NCI-H2196 (cell line): ENCODE data around the gene SNAP47.
"Not testable (repeated sequence)": the region's sequence is repeated elsewhere in the genome, so short reads cannot be mapped to it uniquely, and the experiment has no call there.

Source experiments
- DNase-seq: peaks from one replicate; lab custom pipeline; 2025; ENCODE audit not compliant: unreplicated experiment; lab: John Stamatoyannopoulos, UW

The SNAP47 gene, protein sequence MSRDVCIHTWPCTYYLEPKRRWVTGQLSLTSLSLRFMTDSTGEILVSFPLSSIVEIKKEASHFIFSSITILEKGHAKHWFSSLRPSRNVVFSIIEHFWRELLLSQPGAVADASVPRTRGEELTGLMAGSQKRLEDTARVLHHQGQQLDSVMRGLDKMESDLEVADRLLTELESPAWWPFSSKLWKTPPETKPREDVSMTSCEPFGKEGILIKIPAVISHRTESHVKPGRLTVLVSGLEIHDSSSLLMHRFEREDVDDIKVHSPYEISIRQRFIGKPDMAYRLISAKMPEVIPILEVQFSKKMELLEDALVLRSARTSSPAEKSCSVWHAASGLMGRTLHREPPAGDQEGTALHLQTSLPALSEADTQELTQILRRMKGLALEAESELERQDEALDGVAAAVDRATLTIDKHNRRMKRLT

DNA sequence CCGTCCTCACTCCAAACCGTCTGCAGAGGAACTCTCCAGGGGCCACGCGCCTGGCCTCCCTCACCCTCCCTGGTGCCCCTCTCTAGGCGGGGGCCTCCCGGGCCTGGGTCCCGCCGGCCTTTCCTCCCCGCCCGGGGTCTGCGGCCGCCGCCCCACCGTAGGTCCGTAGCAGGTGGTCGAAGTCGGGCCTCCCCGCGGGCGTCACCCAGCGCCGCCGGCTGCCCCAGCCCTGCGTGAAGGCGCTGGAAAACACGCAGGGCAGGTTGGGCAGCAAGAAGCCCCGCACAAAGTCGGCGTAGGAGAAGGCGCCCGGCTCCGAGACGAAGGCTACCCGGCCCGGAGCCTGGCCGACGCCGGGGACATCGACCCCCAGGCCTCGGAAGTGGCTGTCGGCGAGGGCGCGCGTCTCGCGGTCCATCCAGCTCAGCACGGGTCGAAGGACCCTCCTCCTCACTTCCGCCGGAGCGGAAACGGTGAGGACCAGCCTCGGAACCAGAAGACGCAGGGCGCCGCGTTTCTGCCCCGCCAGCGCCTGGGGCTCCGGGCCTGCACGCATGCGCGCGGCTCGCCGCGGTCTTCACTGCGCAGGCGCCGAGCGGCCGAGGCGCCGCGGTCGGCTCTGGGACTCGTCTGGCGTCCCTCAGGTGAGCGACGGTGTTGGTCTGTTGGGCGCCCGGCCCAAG, at the start of gene SNAP47, which contains the start of gene JMJD4:
TSS of gene SNAP47 (plus strand) at position 580 of the 683 bp plus-strand sequence. CDS start 12,302 bp downstream, outside the sequence.
TSS of gene JMJD4 (minus strand) at position 447 of the 683 bp plus-strand sequence. CDS start at position 418, 29 bp downstream.
- DNase-seq: peak; percentile 92

DNA sequence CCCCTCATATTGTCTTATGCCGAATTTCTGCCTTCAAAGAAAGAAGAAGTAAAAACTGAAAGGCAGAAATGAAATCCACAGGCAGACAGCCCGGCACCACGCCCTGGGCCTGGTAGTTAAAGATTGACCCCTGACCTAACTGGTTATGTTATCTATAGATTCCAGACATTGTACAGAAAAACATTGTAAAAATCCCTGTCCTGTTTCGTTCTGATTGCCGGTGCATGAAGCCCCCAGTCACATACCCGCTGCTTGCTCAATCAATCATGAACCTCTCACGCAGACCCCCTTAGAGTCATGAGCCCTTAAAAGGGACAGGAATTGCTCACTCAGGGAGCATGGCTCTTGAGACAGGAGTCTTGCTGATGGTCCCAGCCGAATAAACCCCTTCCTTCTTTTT, 49.4 kb upstream of the SNAP47 start:
- no peak for DNase-seq

DNA sequence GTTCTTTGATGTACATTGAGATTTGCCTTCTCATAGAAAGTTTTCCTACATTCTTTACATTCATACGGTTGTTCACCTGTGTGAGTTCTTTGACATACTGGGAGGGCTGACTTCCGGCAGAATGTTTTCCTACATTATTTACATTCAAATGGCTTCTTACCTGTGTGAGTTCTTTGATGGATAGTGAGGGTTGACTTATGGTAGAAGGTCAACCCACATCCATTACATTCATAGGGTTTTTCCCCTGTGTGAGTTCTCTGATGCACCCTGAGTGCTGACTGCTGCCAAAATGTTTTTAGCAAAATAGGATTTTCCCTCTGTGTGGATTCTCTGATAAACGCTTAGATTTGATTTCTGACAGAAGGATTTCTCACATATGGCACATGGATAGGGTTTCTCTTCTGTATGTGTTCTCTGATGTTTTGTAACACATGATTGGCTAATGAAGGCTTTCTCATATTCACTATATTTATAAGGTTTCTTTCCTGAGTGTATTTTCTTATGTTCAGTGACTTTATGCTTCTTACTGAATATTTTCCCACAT, 37.8 kb upstream of the SNAP47 start:
- no peak for DNase-seq

DNA sequence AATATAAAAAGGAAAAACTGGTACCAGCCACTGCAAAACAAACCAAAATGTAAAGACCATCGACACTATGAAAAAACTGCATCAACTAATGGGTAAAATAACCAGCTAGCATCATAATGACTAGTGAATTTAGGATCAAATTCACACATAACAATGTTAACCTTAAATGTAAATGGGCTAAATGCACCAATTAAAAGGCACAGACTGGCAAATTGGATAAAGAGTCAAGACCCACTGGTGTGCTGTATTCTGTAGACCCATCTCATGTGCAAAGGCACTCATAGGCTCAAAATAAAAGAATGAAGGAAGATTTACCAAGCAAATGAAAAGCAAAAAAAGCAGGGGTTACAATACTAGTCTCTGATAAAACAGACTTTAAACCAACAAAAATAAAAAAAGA, 33.6 kb upstream of the SNAP47 start:
- not testable (repeated sequence) for DNase-seq

DNA sequence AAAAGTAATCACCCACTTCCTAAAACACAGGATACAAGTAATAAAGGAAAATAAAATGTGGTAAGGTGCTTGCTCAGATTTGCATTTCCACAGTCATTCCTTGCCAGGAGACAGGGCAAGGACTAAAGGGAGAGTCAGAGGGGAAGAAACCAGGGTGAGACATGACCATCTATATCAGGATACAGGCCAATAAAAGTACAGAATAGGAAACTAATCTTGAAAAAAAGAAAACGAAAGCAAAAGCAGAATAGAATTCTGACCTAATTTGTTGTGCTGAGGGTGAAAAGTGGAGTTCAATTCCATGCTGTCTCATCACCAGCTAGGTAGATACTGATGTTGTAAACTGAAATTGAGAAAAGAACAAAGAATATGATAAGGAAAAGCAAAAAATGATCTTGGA, 27.4 kb upstream of the SNAP47 start:
- no peak for DNase-seq

DNA sequence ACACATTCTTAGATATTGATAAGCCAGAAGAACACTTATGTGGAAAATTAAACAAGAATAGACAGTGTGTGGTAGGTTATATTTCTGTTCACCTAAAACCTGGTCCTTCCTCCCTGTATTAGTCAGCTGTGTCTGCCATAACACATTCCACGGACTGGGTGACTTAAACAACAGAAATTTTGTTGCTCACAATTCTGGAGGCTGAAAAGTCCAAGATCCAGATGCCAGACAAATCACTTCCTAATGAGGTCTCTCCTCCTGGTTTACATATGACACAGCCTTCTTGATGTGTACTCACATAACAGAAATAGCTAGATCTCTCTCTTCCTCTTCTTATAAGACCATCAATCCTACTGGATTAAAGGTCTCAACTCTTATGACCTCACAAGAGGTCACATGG, 25.8 kb upstream of the SNAP47 start:
- DNase-seq: no peak

DNA sequence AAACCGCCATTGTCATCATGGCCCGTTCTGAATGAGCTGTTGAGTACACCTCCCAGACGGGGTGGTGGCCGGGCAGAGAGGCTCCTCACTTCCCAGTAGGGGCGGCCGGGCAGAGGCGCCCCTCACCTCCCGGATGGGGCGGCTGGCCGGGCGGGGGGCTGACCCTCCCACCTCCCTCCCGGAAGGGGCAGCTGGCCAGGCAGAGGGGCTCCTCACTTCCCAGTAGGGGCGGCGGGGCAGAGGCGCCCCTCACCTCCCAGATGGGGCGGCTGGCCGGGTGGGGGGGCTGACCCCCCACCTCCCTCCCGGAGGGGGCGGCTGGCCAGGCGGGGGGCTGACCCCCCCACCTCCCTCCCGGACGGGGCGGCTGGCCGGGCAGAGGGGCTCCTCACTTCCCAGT, 24.8 kb upstream of the SNAP47 start:
- DNase-seq: not testable (repeated sequence)

DNA sequence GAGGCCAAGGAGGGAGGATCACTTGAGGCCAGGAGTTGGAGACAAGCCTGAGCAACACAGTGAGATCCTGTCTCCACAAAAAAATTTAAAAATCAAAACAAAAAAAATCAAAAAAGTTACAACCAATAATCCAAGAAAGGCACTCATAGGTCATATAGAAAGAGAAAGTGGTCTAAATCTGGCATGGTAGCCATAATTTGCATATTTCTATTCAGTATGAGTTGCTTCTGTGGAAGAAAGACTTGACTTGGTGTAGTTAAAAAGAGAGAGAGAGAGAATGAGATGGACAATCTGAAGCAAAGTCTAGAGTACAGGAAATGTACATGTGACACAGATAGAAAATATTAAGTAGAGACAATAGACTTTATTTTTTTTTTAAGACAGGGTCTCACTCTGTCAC, 22.6 kb upstream of the SNAP47 start:
- no peak for DNase-seq

DNA sequence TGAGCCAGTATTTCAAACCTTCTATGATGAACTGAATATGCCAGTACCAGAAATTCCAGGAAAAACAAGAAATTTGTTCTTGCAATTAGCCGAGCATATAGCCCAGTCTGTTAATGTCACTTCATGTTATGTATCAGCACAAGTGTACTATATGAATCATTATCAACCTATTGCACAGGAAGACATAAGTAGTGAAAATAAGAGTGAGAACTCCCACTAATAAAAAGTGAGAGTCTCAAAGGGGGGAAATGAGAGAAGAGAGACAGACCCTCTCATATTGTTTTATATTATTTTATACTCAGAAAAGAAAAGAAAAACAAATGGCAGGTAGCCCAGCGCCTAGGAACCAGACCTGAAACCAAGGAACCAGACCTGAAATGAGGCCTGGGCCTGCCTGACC, 16.3 kb upstream of the SNAP47 start:
- no peak for DNase-seq

DNA sequence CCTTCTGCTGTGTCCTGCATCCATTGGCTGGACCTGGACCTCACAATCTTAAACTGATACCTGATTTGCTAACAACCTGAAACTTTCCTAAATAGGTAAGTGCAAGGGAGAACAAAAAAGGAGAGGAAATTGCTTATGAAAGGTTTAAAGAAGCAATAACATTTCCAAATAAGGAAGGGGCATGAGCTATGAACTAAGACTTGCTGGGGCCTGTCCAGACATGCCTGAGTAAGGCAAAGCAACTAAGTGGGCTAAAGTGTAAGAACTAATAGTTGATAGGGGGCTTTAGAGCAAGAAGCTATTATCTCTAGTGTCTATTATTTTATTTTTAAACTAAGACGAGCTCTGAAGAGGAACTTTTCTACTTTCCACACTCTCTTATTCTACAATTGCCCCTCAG, 11.8 kb upstream of the SNAP47 start:
- no peak for DNase-seq

DNA sequence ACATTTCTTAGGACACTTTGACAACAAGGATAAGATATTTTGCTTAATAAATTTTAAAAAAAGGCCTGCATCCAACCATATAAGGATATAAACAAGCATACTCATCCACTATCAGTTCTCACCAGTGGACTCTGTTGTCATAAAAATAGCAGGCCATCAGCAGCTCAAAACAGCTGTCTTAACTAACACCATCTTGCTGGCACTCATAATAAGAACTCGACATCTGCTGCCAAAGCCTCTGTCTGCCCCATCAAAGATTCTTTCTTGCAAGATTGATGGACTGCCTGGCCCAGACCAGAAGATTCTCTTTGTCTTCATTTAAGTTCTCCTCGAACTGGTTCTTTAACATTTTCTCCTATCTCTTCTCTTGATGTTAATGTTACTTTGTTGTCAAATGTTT, 10.2 kb upstream of the SNAP47 start:
- no peak for DNase-seq

DNA sequence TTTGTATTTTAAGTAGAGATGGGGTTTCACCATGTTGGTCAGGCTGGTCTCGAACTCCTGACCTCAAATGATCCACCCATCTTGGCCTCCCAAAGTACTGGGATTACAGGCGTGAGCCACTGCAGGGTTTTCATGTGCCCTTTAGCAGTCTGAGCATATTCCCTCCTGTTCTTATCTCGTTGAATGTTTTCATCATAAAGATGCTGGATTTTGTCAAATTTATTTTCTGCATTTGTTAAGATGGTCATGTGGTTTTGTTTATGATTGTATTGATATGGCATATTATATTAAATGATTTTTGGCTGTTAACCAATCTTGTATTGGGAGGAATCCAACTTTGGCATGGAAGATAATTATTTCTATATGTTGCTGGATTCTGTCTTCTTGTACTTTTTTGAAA, 8.9 kb upstream of the SNAP47 start:
- DNase-seq: no peak

DNA sequence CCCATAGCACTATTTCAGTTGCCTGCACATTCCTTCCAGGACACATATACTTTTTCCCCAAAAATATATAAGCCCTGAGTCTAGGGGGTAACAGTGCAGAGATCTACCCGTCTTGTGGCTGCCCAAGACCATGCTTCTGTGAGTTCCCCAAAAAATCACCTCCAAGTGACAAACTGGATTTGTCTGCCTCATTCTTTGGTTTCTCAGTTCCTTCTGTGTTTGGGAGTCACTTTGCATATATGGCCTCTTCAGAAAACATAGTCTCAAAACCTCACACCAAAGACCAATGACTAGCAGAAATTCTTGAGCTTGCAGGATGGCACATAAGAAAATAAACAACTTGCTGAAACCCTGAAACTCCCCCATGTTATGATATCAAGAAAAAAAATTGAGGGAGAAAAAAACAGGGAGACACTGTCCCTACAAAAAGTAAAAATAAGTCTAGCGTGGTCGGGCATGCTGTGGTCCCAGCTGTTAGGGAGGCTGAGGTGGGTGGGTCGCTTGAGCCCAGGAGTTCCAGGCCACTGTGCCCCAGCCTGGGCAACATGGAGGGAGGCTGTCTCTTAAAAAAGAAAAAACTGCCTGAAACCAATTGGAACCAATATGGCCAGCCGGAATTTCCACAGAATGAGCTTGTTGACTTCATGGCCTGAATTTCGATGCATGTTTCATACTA, 8.2 kb upstream of the SNAP47 start:
- DNase-seq: no peak

DNA sequence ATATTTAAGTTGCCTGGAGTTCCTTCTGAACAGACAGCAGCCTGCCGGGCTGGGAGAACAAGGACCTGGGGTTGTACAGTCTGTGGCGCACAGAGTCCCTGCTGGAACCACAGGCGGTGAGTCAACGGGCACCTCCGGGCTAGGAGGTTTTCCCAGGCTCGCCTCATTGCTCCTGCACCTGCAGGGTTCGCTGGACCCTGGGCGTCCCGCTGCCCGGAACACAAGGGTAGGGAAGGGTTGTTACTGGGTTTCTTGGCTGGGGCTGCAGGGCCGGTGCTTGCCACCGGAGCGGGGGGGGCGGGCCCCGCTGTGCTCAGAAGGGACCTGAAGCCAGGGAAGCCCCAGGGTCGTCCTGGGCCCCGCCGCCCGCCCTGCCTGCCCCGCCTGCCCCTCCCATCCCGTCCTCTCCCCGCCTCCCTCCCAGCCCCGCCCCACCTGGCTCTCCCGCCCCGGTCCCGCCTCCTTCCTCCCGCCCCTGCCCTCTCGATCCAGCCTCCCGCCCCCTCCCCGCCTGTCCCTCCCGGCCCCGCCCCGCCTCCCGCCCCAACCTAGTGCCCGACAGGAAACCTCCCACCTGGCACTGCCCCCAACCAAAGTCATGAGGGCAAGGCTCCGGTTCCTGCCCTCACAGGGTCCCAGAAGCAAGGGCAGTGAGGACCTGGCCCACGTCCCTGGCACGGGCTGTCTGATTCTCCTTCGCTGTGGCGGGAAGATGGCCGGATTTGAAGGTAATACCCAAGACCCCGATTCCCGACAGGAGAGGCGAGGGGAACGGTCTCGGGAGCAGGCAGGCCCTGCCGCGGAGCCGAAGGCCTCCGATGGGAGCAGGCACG, 7.0 kb upstream of the SNAP47 start:
- DNase-seq: peak; percentile 84

DNA sequence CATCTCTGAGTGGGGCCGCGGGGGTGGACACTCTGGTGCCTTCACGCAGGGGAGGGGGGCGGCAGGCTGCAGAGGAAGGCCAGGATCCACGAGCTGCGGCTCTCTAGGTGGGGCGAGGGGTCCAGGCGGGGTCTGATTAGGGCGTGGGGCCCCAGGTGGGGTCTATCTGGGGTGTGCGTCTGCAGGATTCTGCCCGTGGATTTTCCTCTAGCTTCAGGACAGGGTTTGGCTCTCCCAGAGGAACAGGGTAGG, 6.4 kb upstream of the SNAP47 start:
- no peak for DNase-seq

DNA sequence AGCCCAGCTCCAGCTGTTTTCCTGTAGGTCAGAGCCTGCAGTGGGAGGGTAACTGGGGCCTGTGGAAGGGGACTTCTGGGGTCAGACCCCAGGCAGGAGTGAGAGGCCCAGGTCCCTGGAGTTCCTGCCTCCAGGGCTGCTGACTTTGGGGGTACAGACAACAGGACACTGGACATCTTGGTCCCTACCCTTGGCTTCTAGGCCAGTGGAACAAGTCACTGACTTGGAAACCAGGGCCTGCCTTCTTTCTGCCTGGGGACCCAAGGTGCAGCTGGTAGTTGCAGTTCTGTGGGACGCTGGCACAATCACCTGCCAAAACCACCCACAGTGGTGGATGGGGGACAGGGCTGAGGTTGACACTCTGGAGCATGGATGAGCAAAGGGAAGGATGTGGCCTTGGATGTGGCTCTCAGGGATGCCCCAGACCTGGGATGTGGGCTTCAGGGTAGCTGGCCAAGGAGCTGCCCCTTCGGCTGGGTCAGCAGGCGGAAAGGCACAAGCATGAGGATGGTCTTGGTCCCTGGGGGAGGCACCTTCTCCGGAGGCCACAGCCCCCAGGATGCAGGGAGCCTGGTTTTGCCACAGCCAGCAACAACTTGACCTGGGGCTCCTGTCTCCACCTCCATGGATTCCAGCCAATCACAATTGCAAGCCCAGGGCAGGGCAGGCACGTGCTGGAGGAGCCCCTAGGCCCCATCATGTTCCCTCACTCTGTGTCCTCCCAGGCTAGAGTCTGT, 5.9 kb upstream of the SNAP47 start:
- no peak for DNase-seq

DNA sequence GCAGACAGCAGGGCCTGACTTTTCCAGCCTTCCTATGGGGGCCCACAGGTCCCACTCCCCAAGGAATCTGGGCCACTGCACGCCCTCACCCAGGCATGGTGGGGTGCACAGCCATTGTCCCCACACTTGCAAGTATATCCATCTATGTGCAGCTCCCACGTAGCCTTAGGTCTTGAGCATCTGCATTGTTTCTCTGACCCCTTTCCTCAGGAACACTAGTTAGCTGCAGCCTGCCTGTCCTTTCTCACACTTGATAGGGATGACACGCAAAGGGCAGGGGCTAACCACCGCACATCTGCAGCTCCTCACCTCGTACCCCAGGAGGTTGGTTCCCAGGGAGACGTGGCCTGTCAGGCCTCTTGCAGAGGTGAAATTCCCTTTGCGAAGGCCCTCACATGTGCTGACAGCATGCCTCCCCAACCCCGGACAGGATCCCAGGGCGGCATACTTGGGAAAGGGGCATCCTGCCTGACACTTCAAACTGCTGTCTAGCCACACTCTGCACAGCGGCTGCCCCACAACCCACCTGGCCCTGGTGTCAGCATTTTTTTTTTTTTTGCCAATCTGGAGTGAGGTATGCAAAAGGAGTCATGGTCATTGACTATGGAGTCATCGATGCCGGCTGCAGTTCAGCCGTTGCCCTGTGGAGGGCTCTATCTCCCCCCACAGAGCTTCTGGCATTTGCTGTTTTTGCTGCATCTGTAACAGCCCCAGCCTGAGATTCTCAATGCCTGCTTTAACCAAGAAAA, 5.2 kb upstream of the SNAP47 start:
- peak; percentile 52 for DNase-seq

DNA sequence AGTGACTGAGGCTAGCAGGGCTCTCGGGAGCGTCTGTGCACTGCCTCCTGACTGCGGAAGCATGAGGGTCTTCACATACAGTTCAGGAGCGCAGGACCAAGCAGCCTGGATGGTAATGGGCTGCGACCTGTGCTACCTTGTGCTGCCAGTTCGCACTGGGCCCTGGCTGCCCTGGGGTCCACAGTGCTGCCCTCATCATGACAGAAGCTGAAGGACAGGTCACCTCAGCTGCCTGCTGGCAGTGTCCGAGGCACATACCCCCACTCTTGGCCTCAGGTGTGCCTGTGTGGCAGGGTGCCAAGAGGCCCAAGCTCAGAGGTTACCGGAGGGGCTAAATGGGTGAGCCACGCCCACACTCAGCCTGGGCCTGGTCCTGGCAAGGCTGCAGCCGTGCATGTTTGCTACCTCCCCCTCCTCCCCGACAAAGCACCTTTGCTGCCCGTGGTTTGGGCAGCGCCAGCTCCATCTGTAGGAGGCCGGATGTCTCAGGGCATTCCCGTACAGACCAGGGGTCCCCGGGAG, 4.5 kb upstream of the SNAP47 start:
- no peak for DNase-seq

DNA sequence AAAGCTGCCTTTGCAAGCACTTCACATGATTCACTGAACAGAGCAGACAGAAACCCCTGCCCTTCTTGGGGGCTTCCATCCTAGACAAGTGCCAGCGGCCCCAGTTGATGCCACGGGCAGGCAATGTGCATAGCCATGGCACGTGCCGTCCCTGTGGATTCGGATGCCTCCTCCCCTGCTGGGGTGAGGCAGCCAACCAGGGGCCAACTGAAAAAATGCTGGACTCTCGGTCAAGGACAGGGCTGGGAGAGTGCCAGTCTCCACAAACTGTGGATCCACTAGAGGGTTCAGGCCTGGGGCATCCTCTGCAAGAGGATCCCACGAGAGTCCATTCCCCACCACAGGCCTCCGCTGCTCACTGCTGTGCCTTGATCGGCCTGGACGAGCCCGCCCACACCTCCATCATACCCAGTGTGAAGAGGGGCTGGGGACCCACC, 4.0 kb upstream of the SNAP47 start:
- DNase-seq: no peak
